Measurements from ENCODE around the gene HORMAD2.

HORMAD2 gene

DNA sequence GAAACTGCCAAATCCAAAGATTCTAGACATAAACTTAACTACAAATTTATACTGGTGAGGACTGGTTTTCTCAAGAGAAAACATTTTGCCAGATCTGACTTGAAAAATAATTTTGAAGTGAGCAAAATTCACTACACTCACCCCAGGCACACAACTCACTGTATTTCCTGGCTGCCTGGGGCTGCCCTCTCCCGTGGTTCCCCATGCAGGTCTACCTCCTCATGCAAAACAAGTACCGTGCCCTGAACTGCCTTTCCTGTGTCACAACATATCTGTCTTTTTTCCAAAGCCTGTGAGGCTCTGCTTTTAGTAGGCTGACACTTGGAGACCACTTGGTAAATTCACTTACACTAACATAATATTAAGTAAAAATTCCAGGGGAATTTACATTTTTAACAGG, 89.9 kb downstream of the HORMAD2 start:
- no peak for FAIRE-seq

- FAIRE-seq, result no peak
Observed at GRCh38 chr22:30171008-30171407, 90.7 kb downstream of the HORMAD2 start.

- no peak for FAIRE-seq
Observed at GRCh38 chr22:30175690-30176288, 95.5 kb downstream of the HORMAD2 start.

DNA sequence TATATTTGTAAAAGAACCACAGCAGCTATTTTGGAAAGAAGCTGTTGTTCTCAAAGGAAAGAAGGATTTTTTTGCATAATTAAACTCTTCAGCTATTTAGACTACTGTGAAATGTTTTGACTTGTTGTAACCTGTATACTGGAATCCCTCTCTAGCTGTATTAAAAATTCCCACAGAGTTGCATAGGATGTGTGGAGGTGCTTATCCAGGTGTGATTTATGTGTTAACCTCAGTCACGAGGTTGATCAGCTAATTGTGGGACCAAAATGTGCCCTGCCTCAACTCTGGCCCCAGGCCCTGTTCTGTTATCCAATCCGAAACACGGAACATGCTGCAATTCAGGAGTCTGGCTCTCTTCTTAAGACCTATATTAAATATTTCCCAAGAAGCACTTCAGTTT, 96.2 kb downstream of the HORMAD2 start:
- FAIRE-seq, result no peak

DNA sequence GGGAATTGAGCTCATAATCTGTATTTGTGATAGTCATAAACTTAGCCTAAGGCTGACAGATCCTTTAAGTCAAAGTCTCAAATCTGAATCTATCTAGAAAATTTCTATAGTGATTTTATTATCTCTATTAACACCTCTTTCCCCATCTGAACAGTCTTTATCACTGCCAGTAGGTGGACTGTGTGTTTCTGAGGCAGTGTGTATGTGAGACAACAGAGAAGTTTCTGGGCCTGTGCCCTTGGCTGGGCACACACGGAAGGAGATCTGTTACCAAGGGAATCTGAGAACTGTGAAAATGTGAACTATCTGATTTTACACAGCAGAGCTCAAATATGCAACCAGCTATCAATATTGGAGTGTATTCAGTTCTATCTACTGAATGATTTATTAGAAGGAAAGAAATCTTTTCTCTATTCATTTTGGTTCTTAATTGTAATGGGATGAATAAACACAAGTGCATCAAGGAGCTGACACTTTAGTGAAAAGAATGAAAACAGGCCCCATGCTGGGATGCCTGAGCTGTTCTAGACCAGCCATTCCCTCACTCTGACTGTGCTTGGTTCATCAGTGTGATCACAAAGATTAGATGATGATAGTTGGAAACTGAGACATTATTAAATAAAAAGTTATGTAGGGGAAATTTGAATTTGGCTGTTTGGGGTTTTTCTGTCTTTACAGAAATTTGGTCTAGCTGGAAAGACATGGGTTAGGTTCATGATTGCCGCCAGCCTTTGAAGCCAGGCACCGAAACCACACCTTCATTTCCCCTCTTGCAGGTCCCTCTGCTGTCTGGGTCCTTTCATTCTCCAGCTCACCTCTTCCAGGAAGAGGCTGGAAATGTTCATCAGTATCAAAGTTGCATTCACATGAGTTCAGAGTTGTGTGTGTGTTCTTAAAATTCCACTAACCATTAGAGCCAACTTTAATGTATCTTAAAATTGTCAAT, 98.2 kb downstream of the HORMAD2 start:
- FAIRE-seq, result no peak

DNA sequence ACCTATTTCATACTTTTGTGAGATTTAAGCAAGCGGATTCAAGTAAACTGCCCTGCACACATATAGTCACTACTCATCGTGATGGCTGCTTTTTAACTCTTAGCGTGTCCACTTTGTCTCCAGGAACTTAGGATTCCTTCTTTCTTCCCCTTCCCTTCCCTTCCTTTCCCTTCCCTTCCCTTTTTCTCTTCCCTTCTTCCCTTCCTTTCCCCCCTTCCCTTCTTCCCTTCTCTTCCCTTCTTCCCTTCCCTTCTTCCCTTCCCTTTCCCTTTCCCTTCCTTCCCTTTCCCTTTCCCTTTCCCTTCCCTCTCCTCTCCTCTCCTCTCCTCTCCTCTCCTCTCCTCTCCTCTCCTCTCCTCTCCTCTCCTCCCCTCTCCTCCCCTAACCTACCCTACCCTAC, 100.4 kb downstream of the HORMAD2 start:
- FAIRE-seq, result no peak

- FAIRE-seq, result no peak
Observed at GRCh38 chr22:30181459-30182349, 101.4 kb downstream of the HORMAD2 start.

DNA sequence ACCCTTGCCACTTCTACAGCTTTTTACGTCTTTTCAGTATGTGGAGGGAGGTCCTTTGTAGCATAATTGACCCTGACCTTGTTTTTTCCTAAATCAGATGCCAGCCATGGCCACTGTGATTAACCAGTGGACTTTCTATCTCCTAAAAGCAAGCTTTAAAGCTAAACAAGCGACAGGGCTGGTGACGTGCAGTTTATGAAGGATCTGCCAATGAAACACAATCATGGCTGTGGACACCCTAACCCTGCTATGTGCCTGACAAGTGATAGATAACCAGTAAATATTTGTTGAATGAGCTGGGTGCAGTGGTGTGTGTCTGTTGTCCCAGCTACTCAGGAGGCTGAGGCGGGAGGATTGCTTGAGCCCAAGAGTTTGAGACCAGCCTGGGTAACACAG, 102.1 kb downstream of the HORMAD2 start:
- no peak for FAIRE-seq

DNA sequence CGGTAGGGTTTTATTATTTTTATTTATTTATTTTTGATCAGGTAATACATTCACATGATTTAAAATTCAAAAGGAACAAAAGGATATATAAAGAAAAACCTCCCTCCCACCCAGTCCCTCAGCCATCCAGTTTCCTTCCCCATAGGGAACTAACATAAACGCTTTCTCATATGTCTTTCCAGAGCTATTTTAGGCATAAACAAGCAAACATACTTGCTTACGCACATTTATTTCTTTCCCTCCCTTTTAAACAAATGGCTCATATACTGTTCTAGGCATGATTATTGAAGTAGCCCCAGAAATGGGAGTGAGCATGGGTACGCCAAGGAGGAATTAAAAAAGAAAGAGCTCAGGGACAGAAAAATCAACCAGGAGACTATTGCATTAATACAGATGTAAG, 102.6 kb downstream of the HORMAD2 start:
- FAIRE-seq, result no peak

GRCh38 chr22:30183271-30183670, 103.0 kb downstream of the HORMAD2 start:
- FAIRE-seq, result no peak

- no peak for FAIRE-seq
Observed at GRCh38 chr22:30183861-30184278, 103.6 kb downstream of the HORMAD2 start.

DNA sequence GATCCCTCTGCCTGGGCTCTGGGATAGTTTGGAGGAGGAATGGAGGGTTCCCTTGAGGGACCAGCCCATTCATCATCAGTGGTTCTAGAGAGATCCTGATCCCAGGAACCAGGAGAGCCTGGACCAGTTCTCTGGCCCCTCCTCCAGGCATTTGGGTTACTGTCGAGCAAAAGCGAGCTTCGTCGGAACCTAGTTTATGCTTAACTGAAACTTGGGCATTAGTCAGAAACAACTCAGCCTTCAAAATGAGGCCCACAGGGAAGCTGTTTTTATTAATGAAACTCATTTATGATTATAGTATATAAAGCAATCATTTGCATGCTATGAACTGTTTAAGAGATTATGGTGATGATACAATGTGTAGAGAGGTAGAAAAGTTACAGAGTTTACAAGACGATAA, 104.9 kb downstream of the HORMAD2 start:
- no peak for FAIRE-seq

- no peak for FAIRE-seq
Observed at GRCh38 chr22:30185549-30185948, 105.3 kb downstream of the HORMAD2 start.

- FAIRE-seq, result no peak
Observed at GRCh38 chr22:30186041-30186440, 105.8 kb downstream of the HORMAD2 start.

DNA sequence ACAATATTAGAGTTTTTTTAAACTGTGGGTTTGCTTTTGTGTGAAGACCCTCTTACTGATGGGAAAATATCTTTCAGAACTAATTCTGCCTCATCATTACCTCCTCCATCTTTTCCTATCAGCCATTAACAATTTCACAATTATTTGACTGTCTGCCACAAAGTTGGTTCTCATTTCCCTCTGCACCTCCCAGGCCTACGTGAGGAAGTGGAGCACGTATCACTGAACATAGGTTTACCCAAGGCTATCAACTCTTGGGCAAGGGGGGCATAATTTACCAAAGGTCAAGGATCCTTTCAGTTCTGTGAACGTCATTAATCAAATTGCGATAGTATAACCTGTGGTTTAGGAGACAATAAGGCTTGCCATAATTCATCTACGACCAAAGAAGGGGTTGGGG, 106.2 kb downstream of the HORMAD2 start:
- no peak for FAIRE-seq

DNA sequence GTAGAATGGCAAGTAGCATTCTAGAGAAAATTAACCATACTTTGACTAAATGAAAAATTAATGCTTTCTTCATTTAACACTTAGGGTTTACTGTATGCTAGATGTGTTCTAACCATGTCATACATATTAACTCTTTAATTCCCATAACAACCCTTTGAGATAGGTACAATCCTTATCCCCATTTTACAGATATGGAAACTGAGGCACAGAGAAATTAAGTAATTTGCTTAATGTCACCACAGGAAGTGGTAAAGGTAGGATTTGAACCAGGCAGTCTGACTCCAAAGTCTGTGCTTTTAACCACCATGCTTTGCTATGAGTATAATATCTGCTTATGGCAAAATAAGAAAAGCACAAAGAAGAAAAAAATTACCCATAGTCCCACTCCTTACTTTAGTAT, 106.8 kb downstream of the HORMAD2 start:
- no peak for FAIRE-seq

DNA sequence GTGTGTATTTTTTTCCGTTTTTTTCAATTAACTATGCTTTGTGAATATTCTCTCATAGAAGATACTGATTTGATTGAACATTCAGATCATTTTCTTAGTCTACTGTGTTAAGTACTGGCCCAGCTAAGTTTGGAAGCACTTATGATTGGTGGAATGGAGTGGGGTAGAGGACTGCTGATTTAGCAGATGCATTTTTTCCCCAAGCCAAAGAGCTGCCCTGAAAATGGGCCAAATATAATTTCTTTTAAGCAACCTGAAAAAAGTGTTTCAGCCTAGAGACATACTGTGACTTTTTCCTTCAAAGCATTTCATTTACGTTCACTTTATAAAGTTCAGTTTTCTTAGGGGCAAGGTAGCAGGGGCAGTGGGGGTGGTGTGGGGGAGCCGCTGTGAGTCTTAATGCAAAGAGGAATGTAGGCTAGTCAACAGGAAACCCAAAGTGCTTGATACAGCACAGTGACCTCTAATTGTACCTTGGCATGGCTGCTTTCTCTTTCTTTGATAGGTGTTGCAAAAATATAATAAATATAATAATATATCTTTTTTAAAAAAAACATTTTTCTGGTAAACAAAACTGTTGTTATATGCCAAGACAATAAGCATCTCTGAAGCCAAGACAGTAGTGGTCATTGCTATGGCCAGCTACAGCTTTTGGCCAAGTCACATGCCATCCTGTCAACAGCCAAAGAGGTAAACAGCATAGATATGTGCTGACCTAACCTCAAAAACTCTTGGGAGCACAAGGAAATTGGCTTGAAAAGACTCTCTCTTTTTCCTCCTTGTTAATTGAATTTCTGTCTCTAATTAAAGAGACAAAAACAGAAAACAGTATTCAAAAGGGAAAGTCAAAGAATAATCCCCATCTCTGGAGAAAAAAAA, 107.5 kb downstream of the HORMAD2 start:
- FAIRE-seq, result no peak

DNA sequence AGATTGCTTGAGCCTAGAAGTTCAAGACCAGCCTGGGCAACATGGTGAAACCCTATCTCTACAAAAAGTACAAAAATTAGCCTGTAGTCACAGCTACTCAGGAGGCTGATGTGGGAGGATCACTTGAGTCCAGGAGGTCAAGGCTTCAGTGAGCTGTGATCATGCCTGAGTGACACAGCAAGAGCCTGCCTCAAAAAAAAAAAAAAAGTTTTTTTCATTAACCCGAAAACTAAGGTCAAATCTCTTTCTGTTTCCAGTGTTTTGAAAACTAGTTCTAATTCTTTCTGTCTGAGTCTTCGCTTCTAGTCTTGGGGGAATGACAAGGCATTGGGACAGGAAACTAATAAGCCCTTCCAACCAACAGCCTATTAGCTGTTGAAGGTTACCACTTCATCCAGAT, 108.6 kb downstream of the HORMAD2 start:
- no peak for FAIRE-seq

DNA sequence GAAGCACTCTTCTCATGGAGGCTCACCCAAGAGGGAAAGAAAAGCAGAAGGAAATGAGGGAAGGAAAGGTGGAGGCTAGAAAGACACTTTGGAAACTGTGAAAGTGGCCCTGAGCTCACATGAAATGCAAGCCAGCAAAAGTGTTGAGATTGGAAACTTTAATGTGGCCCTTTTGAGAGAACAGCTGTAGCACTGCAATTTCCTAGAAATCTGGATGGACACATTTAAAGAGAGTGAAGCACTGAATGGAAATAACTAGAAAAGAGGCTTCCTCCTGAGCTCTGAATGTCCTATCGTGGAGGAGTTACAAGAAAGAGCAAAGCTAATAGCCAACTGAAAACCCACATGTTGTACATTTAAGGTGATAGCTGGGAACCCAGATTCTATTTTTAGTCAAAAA, 110.3 kb downstream of the HORMAD2 start:
- no peak for FAIRE-seq

DNA sequence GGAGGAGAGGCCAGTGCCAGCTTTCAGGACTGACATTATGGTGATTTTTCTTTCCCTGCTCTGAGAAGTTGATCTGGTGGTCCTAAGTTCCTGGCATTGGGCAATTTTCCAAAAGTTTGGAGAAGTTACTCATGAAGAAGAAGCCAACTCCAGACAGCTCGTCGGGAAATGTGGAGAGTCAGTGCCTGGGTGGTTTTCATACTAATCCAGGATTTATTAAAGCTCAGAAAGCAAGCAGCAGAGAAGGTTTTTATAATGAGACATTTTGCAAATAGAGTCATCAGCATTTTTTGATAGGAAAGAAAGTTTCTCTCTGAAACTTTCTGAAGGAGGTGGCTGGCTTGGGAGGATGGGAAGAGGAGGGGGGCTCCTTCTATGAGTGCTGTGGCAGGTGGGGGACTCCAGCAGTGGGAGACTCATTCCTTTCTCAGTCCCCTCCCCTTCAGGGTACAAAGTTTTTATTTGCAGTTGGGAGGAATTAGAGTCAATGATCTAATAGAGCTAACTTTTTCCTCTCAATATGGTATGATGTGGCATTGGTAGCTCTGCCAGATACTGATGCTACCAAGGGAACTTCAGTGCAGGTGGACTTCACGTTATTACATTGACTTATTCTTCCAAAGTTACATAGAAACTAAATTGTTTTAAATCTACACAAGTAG, 110.9 kb downstream of the HORMAD2 start:
- no peak for FAIRE-seq

DNA sequence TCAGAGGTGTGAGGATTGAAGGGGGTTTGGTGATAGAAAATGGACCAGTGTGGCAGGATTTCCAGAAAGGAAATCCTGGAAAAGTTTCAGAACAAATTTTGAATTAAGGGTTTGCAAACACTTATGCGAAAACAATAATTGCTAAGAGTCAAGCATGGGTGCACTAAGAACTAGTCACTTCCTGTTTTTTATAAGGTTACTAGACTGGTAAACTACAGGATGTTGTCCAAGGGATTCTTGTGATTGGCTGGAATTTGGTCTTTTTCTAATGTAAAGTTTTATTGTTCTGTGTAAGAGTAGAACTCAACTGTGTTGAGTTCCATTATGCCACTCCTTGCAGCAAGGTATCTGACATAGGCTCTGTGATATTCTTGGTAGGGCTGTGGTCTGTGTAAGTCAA, 112.2 kb downstream of the HORMAD2 start:
- FAIRE-seq, result no peak
